Pons (tissue), 1 donor: ENCODE measurements around the gene PPP1R16B.

Source experiments
- DNase-seq: peaks from one replicate; pipeline ENCODE4 v3.0.0-alpha.2; 2016; ENCODE audit warnings: low spot score

PPP1R16B gene

DNA sequence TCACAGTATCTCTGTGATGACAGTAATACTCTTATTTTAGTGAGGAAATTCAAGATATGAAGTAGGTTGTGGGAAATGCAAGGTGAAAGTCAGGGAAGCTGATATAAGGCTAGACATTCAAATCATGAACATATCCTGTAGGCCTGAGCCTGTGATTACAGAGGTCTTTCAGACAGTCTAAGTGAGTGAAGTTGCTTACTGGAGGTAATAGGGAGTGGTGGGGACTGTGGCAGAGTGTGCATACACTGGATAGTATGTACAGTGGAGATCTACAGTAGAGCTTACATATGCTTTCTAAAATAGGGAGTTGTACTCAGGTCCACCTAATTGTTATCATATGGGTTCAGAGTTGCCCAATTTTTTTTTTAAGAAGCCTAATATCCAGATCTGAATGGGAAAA is 159.8 kb downstream of the PPP1R16B start:
- DNase-seq, result no peak

DNA sequence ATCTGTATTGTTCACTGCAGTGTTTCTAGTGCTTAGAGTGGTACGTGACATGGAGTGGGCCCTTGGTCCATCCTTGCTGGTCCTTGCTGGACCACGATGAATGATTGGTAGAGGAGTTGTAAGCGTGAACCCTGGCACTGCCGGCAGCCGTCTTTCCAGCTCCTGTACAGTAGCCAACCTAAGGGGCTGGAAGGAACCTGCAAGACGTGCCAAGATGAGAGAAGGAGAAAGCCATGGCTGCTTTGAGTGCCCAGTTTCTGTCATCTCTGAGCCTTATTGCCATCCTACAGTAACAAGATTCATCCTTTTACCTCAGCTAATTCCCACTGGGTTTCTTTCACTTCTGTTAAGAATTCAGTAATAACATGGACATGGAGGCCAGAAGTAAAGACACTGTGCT is 162.6 kb downstream of the PPP1R16B start:
- no peak for DNase-seq

DNA sequence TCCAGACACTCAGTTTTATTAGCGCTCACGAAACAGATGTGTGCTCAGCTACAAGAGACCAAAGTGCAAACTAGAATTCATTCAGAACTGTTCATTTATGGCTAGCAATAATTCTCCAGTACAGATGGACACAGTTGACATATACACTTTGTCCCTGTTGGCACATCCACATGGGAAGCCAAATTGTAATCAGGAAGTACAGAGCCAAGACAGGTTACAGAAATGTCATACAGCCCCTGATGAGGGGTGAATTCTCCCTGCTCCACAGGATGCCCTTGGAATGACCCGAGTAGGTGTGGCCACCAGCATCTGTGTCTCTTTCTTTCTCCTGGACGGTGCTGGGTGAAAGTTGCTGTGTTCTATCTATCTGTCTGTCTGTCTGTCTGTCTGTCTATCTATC is 164.2 kb downstream of the PPP1R16B start:
- DNase-seq, result no peak

DNA sequence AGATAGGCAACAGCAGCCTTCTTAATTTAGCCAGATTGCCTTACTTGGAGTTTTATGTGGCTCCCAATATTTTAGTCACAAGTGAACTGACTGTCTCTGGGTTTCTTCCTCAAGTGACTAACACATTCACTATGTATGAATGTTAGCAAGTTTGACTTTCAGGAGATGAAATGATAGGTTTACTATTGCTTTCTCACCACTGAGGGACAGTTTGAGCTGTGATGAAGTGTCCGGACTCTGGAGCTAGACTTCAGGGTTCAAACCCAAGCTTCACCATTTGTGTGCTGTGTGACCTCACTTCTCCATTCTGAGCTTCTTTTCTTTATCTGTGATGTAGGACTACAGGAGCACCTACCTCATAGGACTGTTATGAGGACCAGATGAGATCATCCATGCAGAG is 164.8 kb downstream of the PPP1R16B start:
- DNase-seq, result no peak
